ENCODE measurements around the gene NADK2.
A peak's percentile ranks its signal among the peaks of the same experiment; 100 is the strongest.

The NADK2 gene

DNA sequence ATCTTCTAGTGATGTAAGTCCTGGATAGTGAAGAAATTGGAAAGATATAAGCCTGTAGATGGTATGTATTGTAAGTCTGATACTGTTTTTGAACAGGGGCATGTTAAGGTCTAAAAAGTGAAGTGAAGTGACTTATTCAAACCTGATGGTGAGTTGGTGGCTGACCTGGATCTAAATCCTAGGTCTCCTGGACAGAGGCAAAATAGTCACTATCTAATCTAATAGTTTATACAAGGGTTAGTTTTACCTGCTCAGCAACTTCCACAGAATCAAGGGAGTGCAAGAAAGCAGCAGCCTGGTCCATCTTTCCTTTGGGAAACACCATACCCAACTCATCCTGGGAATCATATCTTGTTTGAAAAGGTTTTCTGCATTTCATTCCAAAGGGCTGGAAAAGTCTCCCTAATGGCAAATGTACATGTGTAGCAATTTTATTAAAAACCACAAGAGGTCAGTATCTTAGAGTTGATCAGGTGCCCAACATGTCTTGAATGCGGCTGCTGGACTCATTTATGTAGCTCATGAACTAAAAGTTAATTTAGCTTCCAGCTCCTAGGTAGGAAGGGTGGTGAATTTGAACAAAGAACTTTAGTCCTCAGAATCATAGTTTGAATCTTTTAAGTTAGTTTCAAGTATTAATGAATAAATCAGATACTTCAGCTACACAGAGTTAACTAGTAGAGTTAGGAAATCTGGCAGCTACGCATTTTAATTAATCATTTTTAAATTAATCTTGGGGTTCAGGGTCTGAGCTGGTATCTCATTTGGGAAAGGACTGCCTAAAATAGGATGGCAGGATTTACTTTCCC lies 63.8 kb downstream of the NADK2 start:
- no peak overlapping the region for H3K4me3 ChIP-seq (ENCODE audit: low read length)
- DNase-seq (ENCODE audit: low read depth): peak; percentile 54
- TF ChIP-seq, protein P1, sequence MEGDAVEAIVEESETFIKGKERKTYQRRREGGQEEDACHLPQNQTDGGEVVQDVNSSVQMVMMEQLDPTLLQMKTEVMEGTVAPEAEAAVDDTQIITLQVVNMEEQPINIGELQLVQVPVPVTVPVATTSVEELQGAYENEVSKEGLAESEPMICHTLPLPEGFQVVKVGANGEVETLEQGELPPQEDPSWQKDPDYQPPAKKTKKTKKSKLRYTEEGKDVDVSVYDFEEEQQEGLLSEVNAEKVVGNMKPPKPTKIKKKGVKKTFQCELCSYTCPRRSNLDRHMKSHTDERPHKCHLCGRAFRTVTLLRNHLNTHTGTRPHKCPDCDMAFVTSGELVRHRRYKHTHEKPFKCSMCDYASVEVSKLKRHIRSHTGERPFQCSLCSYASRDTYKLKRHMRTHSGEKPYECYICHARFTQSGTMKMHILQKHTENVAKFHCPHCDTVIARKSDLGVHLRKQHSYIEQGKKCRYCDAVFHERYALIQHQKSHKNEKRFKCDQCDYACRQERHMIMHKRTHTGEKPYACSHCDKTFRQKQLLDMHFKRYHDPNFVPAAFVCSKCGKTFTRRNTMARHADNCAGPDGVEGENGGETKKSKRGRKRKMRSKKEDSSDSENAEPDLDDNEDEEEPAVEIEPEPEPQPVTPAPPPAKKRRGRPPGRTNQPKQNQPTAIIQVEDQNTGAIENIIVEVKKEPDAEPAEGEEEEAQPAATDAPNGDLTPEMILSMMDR (IDR thresholded peaks at IDR 0.05; ENCODE audit: insufficient read depth, low read depth, low read length, missing control alignments): peak; percentile 57

DNA sequence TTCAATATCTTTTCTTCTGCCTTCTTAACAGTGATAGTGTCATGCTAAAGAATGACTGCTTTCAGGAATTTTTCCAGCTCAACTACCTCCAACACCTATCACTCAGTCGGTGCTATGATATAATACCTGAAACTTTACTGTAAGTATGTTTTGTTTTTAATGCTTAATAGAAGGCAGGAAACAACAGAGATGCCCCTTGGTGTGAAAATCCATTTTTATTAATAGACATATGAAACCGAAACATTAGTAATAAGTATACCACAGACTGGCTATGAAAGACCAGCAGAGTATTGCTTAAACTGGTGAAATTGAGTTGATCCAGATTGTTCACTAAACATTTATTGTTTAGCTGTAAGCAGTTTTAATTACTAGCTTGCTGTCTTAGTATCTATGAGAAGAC lies 64.6 kb downstream of the NADK2 start:
- TF ChIP-seq, protein P1 (IDR thresholded peaks at IDR 0.05; ENCODE audit: insufficient read depth, low read depth, low read length, missing control alignments): no peak
- no peak for DNase-seq (ENCODE audit: low read depth)
- no peak overlapping the region for H3K4me3 ChIP-seq (ENCODE audit: low read length)

DNA sequence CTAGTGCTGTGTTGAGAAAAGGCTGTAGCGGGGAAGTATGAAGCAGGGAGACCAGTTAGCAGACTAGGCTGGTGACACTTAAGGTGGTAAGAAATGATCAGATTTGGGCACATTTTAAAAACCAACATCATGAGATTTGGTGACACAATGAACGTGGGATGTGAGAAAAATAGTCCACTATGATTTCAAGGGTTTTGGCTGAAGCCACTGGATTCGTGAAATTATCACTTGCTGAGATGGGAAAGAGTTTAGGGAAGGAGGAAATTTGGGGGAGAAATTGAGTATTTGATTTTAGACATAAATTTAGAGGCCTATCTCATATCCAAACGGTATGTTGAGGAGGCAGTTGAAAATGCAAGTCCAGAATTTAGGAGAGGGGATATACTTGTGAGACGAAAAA lies 66.7 kb downstream of the NADK2 start:
- no peak overlapping the region for H3K4me3 ChIP-seq (ENCODE audit: low read length)
- TF ChIP-seq, protein P1 (IDR thresholded peaks at IDR 0.05; ENCODE audit: insufficient read depth, low read depth, low read length, missing control alignments): no peak
- DNase-seq (ENCODE audit: low read depth): no peak

DNA sequence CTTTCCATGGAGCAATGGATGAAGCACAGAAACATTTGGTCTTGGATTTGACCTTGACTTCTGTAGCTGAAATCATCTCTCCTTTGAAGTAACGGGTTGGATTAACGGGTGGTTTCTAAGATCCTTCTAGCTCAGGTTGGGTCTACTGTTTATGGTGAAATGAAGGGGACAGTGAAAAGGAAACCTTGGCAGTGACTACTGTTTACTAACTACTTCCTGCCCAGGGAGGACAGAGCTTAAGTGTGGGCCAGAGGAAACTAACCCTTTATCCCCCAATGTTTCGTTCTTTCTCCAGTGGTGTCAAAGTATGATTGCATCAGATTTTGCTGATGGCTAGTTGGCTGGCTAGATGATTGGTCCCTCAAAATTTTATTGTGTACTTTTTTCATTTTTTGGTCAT lies 67.6 kb downstream of the NADK2 start:
- TF ChIP-seq, protein P1 (IDR thresholded peaks at IDR 0.05; ENCODE audit: insufficient read depth, low read depth, low read length, missing control alignments): no peak
- DNase-seq (ENCODE audit: low read depth): no peak
- no peak overlapping the region for H3K4me3 ChIP-seq (ENCODE audit: low read length)

DNA sequence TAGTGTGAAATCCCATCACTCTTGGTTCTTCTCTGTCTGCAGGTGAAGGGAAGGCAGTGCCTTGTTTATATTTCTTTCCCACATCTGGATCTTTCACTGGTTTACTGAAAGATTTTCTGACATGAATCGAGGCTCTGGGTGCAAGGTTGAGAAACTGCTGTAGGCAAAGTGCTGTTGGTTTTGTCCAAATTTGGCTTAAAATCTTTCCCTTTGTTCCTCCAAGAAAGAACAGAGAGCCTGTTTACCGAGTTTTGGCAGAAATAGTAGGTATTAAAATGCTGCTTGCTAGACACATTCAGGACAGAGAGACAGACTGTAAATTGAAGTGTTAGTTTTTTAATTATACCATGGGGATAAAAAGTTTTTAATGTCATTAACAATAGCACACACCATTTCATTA lies 68.3 kb downstream of the NADK2 start:
- DNase-seq (ENCODE audit: low read depth): no peak
- no peak overlapping the region for H3K4me3 ChIP-seq (ENCODE audit: low read length)
- TF ChIP-seq, protein P1 (IDR thresholded peaks at IDR 0.05; ENCODE audit: insufficient read depth, low read depth, low read length, missing control alignments): no peak

DNA sequence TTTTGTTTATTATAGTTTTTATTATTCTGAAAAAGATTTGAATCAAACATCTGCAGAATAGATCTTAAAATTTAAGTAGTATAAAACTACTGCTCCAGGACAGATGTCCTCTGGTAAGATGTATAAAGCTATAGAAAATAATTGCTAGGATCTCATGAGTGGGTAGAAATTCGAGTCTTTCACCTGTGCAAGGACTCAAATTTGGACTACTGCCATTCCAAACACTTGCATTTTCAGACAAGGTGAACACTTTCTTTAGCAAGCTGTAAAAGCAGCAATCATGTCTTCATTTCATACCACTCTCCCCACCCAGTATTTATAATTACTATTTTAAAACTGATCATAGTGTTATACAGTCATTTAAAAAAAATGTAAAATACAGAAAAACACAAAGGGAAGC lies 69.1 kb downstream of the NADK2 start:
- H3K4me3 ChIP-seq (ENCODE audit: low read length): no peak overlapping the region
- no peak for DNase-seq (ENCODE audit: low read depth)
- TF ChIP-seq, protein P1 (IDR thresholded peaks at IDR 0.05; ENCODE audit: insufficient read depth, low read depth, low read length, missing control alignments): no peak
